ENCODE data around the gene ARIH2. TPM values are rescaled to one million over a fixed set of nuclear protein-coding genes. Genes with fewer than 3 reads are reported as not detected.

ARIH2 gene
- total RNA-seq, 1 donor from 2014 or later, result 59.4 TPM

GRCh38 chr3:48945891-48946549, 27.4 kb downstream of the ARIH2 start:
- DNase-seq (ENCODE audit: extremely low spot score in 2 of 2), result no peak
- H3K27ac ChIP-seq, result no peak overlapping the region
- TF ChIP-seq CTCF (IDR thresholded peaks at IDR 0.05) (no peak), POLR2A (IDR thresholded peaks at IDR 0.05) (no peak), POLR2AphosphoS5 (IDR thresholded peaks at IDR 0.05; ENCODE audit: insufficient read depth in 1 of 2, low read depth in 1 of 2) (no peak)

GRCh38 chr3:48949376-48949717, 30.7 kb downstream of the ARIH2 start:
- H3K9me3 ChIP-seq, result no peaks in the 10 kb centered on the region
- no peak overlapping the region for H3K27ac ChIP-seq
- H3K27me3 ChIP-seq, result no peaks in the 10 kb centered on the region
- no peak overlapping the region for H3K4me3 ChIP-seq
- no peaks in the 10 kb centered on the region for H3K36me3 ChIP-seq
- H3K4me1 ChIP-seq, result no peaks in the 10 kb centered on the region
- intact Hi-C loops (cut with DNase I), result no loop called here
- no peak for DNase-seq (ENCODE audit: extremely low spot score in 2 of 2)
- TF ChIP-seq POLR2AphosphoS5 (IDR thresholded peaks at IDR 0.05; ENCODE audit: insufficient read depth in 1 of 2, low read depth in 1 of 2), result no peak
- no peak for TF ChIP-seq CTCF (IDR thresholded peaks at IDR 0.05)
- no peak for TF ChIP-seq POLR2A (IDR thresholded peaks at IDR 0.05)

More at GRCh38 chr3:48945891-48946549, 27.4 kb downstream of the ARIH2 start:
- Histone ChIP-seq H3K4me1 (no peaks in the 10 kb centered on the region), H3K9me3 (no peaks in the 10 kb centered on the region), H3K27me3 (no peaks in the 10 kb centered on the region), H3K36me3 (no peaks in the 10 kb centered on the region), H3K4me3 (no peak overlapping the region)
- intact Hi-C loops (cut with DNase I), result no loop called here

- intact Hi-C loops (cut with DNase I), result no loop called here
- no peaks in the 10 kb centered on the region for H3K9me3 ChIP-seq
- TF ChIP-seq CTCF (IDR thresholded peaks at IDR 0.05), result no peak
- TF ChIP-seq POLR2AphosphoS5 (IDR thresholded peaks at IDR 0.05; ENCODE audit: insufficient read depth in 1 of 2, low read depth in 1 of 2), result no peak
- TF ChIP-seq POLR2A (IDR thresholded peaks at IDR 0.05), result no peak
- no peak overlapping the region for H3K27ac ChIP-seq
- H3K27me3 ChIP-seq, result no peaks in the 10 kb centered on the region
- H3K4me3 ChIP-seq, result no peak overlapping the region
- H3K4me1 ChIP-seq, result no peaks in the 10 kb centered on the region
- no peak for DNase-seq (ENCODE audit: extremely low spot score in 2 of 2)
- H3K36me3 ChIP-seq, result no peaks in the 10 kb centered on the region
Measured at GRCh38 chr3:48950051-48950450, 31.4 kb downstream of the ARIH2 start.

- no peaks in the 10 kb centered on the region for H3K4me1 ChIP-seq
- no peaks in the 10 kb centered on the region for H3K36me3 ChIP-seq
- TF ChIP-seq POLR2A (IDR thresholded peaks at IDR 0.05), result no peak
- H3K27ac ChIP-seq, result no peak overlapping the region
- H3K27me3 ChIP-seq, result no peaks in the 10 kb centered on the region
- H3K9me3 ChIP-seq, result no peaks in the 10 kb centered on the region
- no peak for DNase-seq (ENCODE audit: extremely low spot score in 2 of 2)
- intact Hi-C loops (cut with DNase I), result no loop called here
- H3K4me3 ChIP-seq, result no peak overlapping the region
Measured at GRCh38 chr3:48951764-48952163, 33.1 kb downstream of the ARIH2 start.

GRCh38 chr3:48952510-48953118, 34.0 kb downstream of the ARIH2 start:
- Histone ChIP-seq H3K27ac (no peak overlapping the region), H3K4me1 (no peaks in the 10 kb centered on the region), H3K9me3 (no peaks in the 10 kb centered on the region), H3K36me3 (peaks cover 0 to 1% of the 10 kb centered on the region in 2 donors), H3K27me3 (no peaks in the 10 kb centered on the region), H3K4me3 (no peak overlapping the region)
- intact Hi-C loops (cut with DNase I), result no loop called here
- no peak for DNase-seq (ENCODE audit: extremely low spot score in 2 of 2)
- TF ChIP-seq CTCF (IDR thresholded peaks at IDR 0.05) (no peak), POLR2A (IDR thresholded peaks at IDR 0.05) (no peak), POLR2AphosphoS5 (IDR thresholded peaks at IDR 0.05; ENCODE audit: insufficient read depth in 1 of 2, low read depth in 1 of 2) (no peak)
